H9 (cell line): Measurements from ENCODE around the gene FAM185A. TPM values are rescaled to one million over a fixed set of nuclear protein-coding genes. Genes with fewer than 3 reads are reported as not detected.
A peak's percentile ranks its signal among the peaks of the same experiment; 100 is the strongest.
"Not testable (repeated sequence)": the region's sequence is repeated elsewhere in the genome, so short reads cannot be mapped to it uniquely, and the experiment has no call there.

ENCODE experiments used
- DNase-seq: peaks from one replicate; pipeline ENCODE4 v3.0.0-alpha.2; 2017
- H2AFZ ChIP-seq: one replicate; pipeline ENCODE4 v1.6.1; 2013; ENCODE audit warnings: mild to moderate bottlenecking, low read length, control low read depth, moderate library complexity
- H2AK5ac ChIP-seq: 2 replicates; pipeline ENCODE4 v1.6.1; 2013; ENCODE audit warnings: low read length, control low read depth, mixed read lengths; ENCODE audit not compliant: insufficient read length
- H2BK120ac ChIP-seq: one replicate; pipeline ENCODE4 v1.6.1; 2013; ENCODE audit warnings: low read depth, mild to moderate bottlenecking, low read length, control low read depth, inconsistent platforms; ENCODE audit not compliant: poor library complexity, severe bottlenecking
- H2BK12ac ChIP-seq: 2 replicates; pipeline ENCODE4 v1.6.1; 2013; ENCODE audit warnings: low read length, control low read depth, mixed read lengths, low read depth; ENCODE audit not compliant: insufficient read length
- H2BK15ac ChIP-seq: 2 replicates; pipeline ENCODE4 v1.6.1; 2013; ENCODE audit warnings: low read depth, low read length, control low read depth
- H2BK20ac ChIP-seq: one replicate; pipeline ENCODE4 v1.6.1; 2013; ENCODE audit warnings: low read depth, mild to moderate bottlenecking, low read length, control low read depth, inconsistent platforms; ENCODE audit not compliant: poor library complexity, severe bottlenecking
- H2BK5ac ChIP-seq: 2 replicates; pipeline ENCODE4 v1.6.1; 2013; ENCODE audit warnings: low read length, control low read depth, mixed read lengths; ENCODE audit not compliant: insufficient read length
- H3K14ac ChIP-seq: 2 replicates; pipeline ENCODE4 v1.6.1; 2013; ENCODE audit warnings: low read length, control low read depth; ENCODE audit not compliant: insufficient read depth
- H3K18ac ChIP-seq: 2 replicates; pipeline ENCODE4 v1.6.1; 2013; ENCODE audit warnings: low read depth, mild to moderate bottlenecking, mixed read lengths, low read length, control low read depth; ENCODE audit not compliant: insufficient read length
- H3K23ac ChIP-seq: 2 replicates; pipeline ENCODE4 v1.6.1; 2013; ENCODE audit warnings: low read length, control low read depth, mixed read lengths, low read depth; ENCODE audit not compliant: insufficient read length
- H3K23me2 ChIP-seq: 2 replicates; pipeline ENCODE4 v1.6.1; 2013; ENCODE audit warnings: low read depth, mild to moderate bottlenecking, mixed read lengths, low read length, control low read depth; ENCODE audit not compliant: insufficient read length, poor library complexity, severe bottlenecking
- H3K27ac ChIP-seq: 2 replicates; pipeline ENCODE4 v1.5.1; 2013; ENCODE audit warnings: low read length, control low read depth, mixed read lengths, low read depth; ENCODE audit not compliant: insufficient read length
- H3K27me3 ChIP-seq: 2 replicates; pipeline ENCODE4 v1.6.1; 2013; ENCODE audit warnings: low read length, control low read depth, inconsistent platforms; ENCODE audit not compliant: insufficient read depth
- H3K4ac ChIP-seq: 2 replicates; pipeline ENCODE4 v1.6.1; 2013; ENCODE audit warnings: low read depth, mild to moderate bottlenecking, control low read depth, inconsistent platforms, low read length, moderate library complexity
- H3K4me1 ChIP-seq: 2 replicates; pipeline ENCODE4 v1.6.1; 2013; ENCODE audit warnings: low read length, control low read depth, inconsistent platforms; ENCODE audit not compliant: insufficient read depth
- H3K4me2 ChIP-seq: 2 replicates; pipeline ENCODE4 v1.6.1; 2013; ENCODE audit warnings: low read length, control low read depth, mixed read lengths; ENCODE audit not compliant: insufficient read length, insufficient read depth
- H3K56ac ChIP-seq: 2 replicates; pipeline ENCODE4 v1.6.1; 2013; ENCODE audit warnings: low read depth, mild to moderate bottlenecking, mixed read lengths, low read length, control low read depth; ENCODE audit not compliant: insufficient read length
- H3K79me1 ChIP-seq: 2 replicates; pipeline ENCODE4 v1.6.1; 2013; ENCODE audit warnings: low read depth, mild to moderate bottlenecking, moderate library complexity, low read length, control low read depth, inconsistent platforms; ENCODE audit not compliant: insufficient read depth, poor library complexity, severe bottlenecking
- H3K79me2 ChIP-seq: 2 replicates; pipeline ENCODE4 v1.6.1; 2013; ENCODE audit warnings: low read length, control low read depth, inconsistent platforms; ENCODE audit not compliant: insufficient read depth
- H3K9ac ChIP-seq: 2 replicates; pipeline ENCODE4 v1.6.1; 2013; ENCODE audit warnings: low read length, control low read depth, mixed read lengths; ENCODE audit not compliant: insufficient read length; ENCODE audit errors: extremely low read depth
- H3K9me3 ChIP-seq: one replicate; pipeline ENCODE4 v1.6.1; 2013; ENCODE audit warnings: low read depth, low read length, inconsistent platforms; ENCODE audit not compliant: control insufficient read depth
- H3T11ph ChIP-seq: one replicate; pipeline ENCODE4 v1.6.1; 2013; ENCODE audit warnings: mild to moderate bottlenecking, low read length, control low read depth, inconsistent platforms
- H4K20me1 ChIP-seq: one replicate; pipeline ENCODE4 v1.6.1; 2013; ENCODE audit not compliant: control insufficient read depth, insufficient read length, insufficient read depth
- H4K5ac ChIP-seq: 2 replicates; pipeline ENCODE4 v1.6.1; 2013; ENCODE audit warnings: low read depth, mild to moderate bottlenecking, mixed read lengths, low read length, control low read depth; ENCODE audit not compliant: insufficient read length
- H4K8ac ChIP-seq: replicated peaks from 2 replicates; pipeline ENCODE4 v1.6.1; 2013; ENCODE audit warnings: low read length, control low read depth, mixed read lengths, low read depth; ENCODE audit not compliant: insufficient read length
- H4K91ac ChIP-seq: 2 replicates; pipeline ENCODE4 v1.6.1; 2013; ENCODE audit warnings: low read depth, mild to moderate bottlenecking, moderate library complexity, mixed read lengths, low read length, control low read depth; ENCODE audit not compliant: insufficient read length
- H3K27ac Mint-ChIP-seq, 3 experiments: 2 replicates in 2 of 3; 3 replicates in 1 of 3; pipeline ENCODE4 v1.8.0; 2020 to 2021; ENCODE audit warnings: mixed read lengths in 3 of 3, mild to moderate bottlenecking in 1 of 3, moderate library complexity in 1 of 3
- H3K27me3 Mint-ChIP-seq: 2 replicates; pipeline ENCODE4 v1.8.0; 2021; ENCODE audit warnings: low read depth, mild to moderate bottlenecking, moderate library complexity, mixed read lengths
- H3K36me3 Mint-ChIP-seq, 3 experiments: 2 replicates in 2 of 3; 3 replicates in 1 of 3; pipeline ENCODE4 v1.8.0; 2020 to 2021; ENCODE audit warnings: low read depth in 3 of 3, mixed read lengths in 3 of 3; ENCODE audit not compliant: insufficient read depth in 1 of 3
- H3K4me1 Mint-ChIP-seq, 2 experiments: 2 replicates each; pipeline ENCODE4 v1.8.0; 2020; ENCODE audit warnings: mixed read lengths in 2 of 2
- H3K4me3 Mint-ChIP-seq, 2 experiments: 2 replicates in 1 of 2; 3 replicates in 1 of 2; pipeline ENCODE4 v1.8.0; 2020 to 2021; ENCODE audit warnings: mild to moderate bottlenecking in 2 of 2, mixed read lengths in 2 of 2, moderate library complexity in 1 of 2
- H3K9me3 Mint-ChIP-seq, 2 experiments: 2 replicates in 1 of 2; 3 replicates in 1 of 2; pipeline ENCODE4 v1.8.0; 2020; ENCODE audit warnings: mild to moderate bottlenecking in 2 of 2, mixed read lengths in 2 of 2, moderate library complexity in 1 of 2
- WGBS: extraction: QIAGEN DNeasy Blood & Tissue Kit; methylation state at CpG from one replicate; pipeline ENCODE4 v1.1.7; 2013; ENCODE audit warnings: missing lambda C conversion rate, low lambda C conversion rate, mixed read lengths; ENCODE audit not compliant: insufficient read length; ENCODE audit errors: extremely low coverage; 5-methylcytosine and 5-hydroxymethylcytosine counted together
- long read RNA-seq: library from polyadenylated mRNA; unstranded; transcript quantifications from one replicate; pipeline ENCODE4 v2.0.0, GENCODE V29; 2020
- total RNA-seq: library from RNA; stranded (reverse); gene quantifications from 2 replicates; pipeline ENCODE4 v1.2.1, GENCODE V29; 2021

The FAM185A gene
- 5.6 and 7.0 TPM in 2 replicates for total RNA-seq
- long read RNA-seq, transcript FAM185A-204 (8 exons, 1,958 nt) = major isoform, 7 of 53 reads
- long read RNA-seq, partial matches to known transcripts = 13 of 53 reads
- long read RNA-seq, other reads (novel, unspliced or antisense) = 26 of 53 reads

GRCh38 chr7:102748605-102749444, at the start of gene FAM185A:
Gene FAM185A (plus strand): TSS chr7:102748999. CDS start chr7:102749208, 209 bp downstream.
- peak within 1 kb of the TSS; percentile 65 for H3K9ac ChIP-seq
- not testable (repeated sequence) for H3K36me3 Mint-ChIP-seq

DNA sequence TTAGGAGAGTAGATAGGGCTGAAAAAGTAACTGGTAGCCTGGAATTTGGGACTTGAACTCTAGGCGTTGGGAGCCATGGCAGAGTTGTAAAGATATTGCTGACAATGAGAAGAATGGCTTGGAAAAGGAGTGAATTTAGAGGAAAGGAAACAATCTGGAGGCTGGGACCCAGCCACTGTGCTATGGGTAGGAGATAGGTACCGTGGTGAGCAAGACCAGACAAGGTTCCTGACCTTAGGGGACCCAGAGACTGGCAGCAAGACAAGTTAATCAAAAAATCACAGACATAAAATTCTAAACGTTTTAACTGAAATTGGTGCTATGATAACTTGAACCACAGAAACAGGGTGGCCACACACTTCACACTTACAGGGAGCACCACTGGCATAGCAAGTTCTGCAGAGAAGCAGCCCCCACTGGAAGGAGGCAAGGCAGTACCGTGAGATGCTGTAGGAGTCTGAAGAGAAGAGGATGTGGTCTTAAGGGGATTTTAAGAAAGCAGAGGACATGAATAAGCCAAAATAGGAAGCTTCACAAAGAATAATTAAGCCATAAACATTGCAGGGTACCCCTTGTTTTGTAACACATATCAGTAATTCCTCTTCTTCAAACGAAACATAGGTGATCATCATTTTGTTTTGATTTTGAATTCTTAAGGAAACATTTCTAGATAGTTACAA, 35.6 kb upstream of the FAM185A start:
- H3K9me3 ChIP-seq, H2AK5ac ChIP-seq, H3K36me3 Mint-ChIP-seq, H2BK12ac ChIP-seq, H3K27me3 ChIP-seq, DNase-seq, H3T11ph ChIP-seq, H3K18ac ChIP-seq, H3K23ac ChIP-seq, H3K4me1 ChIP-seq, H4K91ac ChIP-seq, H3K79me2 ChIP-seq, H3K23me2 ChIP-seq, H3K27me3 Mint-ChIP-seq, H4K8ac ChIP-seq, H4K20me1 ChIP-seq, H2BK5ac ChIP-seq, H3K14ac ChIP-seq, H3K79me1 ChIP-seq, H4K5ac ChIP-seq, H2AFZ ChIP-seq, H3K4me1 Mint-ChIP-seq, H3K27ac Mint-ChIP-seq, H3K4me2 ChIP-seq, H3K27ac ChIP-seq, H3K9me3 Mint-ChIP-seq, H3K4ac ChIP-seq, H3K4me3 Mint-ChIP-seq, H2BK120ac ChIP-seq, H3K56ac ChIP-seq, H2BK20ac ChIP-seq, H3K9ac ChIP-seq, H2BK15ac ChIP-seq: not testable (repeated sequence)
- WGBS = no CpG with 5 or more reads among the region's 5 CpGs

More at GRCh38 chr7:102748605-102749444, at the start of gene FAM185A:
- H3T11ph ChIP-seq, H3K4me1 ChIP-seq, H3K23me2 ChIP-seq, H2BK20ac ChIP-seq, H4K5ac ChIP-seq, H2BK5ac ChIP-seq, H3K18ac ChIP-seq, H3K9me3 ChIP-seq, H4K91ac ChIP-seq, H3K23ac ChIP-seq, H2BK120ac ChIP-seq, H3K27ac ChIP-seq, H4K20me1 ChIP-seq, H3K27me3 ChIP-seq, H3K56ac ChIP-seq, H4K8ac ChIP-seq, H2BK15ac ChIP-seq, H3K79me1 ChIP-seq, H3K4ac ChIP-seq, H3K9me3 Mint-ChIP-seq, H3K27me3 Mint-ChIP-seq, H2AK5ac ChIP-seq, H3K79me2 ChIP-seq, H2BK12ac ChIP-seq: not testable (repeated sequence)
- peak; percentile 100 for DNase-seq
- peak within 1 kb of the TSS; percentile 71 for H3K4me2 ChIP-seq
- peak within 1 kb of the TSS; percentile 91 for H3K14ac ChIP-seq
- WGBS = no CpG with 5 or more reads among the region's 47 CpGs
- Mint-ChIP-seq H3K4me1 (peaks cover 8 to 18% of the 10 kb centered on the region in 2 experiments), H3K4me3 (peak within 1 kb of the TSS; percentile 87 to 90), H3K27ac (peak within 1 kb of the TSS; percentile 79 to 92 (median 86); a peak in 6 of 7 replicates)
- H2AFZ ChIP-seq = peak within 1 kb of the TSS; percentile 90
